Measurements from ENCODE around the gene ZNF772. TPM values are rescaled to one million over a fixed set of nuclear protein-coding genes. Genes with fewer than 3 reads are reported as not detected.

Gene ZNF772
- total RNA-seq, 1 experiment from 2014 or later: 13.5 TPM

GRCh38 chr19:57435062-57435978 is 42.0 kb downstream of the ZNF772 start, which contains the start of gene ZNF749:
TSS of gene ZNF749 (plus strand) at chr19:57435325. CDS start at chr19:57435579, 254 bp downstream.
- peak; percentile 98 for DNase-seq (ENCODE audit: low read depth)

DNA sequence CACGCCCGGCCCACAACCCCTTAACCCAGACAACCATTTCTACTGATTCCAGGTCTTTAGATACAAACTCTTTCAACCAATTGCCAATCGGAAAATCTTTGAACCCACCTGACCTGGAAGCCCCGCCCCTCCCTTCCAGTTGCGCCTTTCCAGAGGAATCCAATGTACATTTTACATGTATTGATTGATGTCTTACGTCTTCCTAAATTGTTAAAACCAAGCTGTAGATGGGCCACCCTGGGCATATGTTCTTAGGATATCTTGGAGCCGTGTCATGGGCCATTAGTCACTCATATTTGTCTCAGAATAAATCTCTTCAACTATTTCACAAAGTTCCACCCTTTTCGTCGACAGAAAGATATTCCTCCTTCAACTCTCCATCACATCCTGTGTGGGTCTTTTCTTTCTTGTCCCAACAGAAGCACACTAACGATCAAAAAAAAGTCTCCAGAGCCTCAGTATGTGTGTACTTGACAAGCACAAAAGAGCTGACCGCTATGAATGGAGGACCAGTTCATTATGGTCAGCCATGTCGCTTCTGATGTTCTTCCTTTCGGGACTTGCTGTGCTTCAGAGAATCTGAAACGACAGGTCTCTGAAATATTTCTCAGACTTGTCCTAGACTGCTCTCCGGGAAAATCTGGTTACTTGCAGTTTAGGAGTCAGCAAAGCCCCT is 42.8 kb downstream of the ZNF772 start:
- no peak for DNase-seq (ENCODE audit: low read depth)

- no peak for DNase-seq (ENCODE audit: low read depth)
These were observed 56.3 kb downstream of the ZNF772 start for GRCh38 chr19:57421037-57421436.

DNA sequence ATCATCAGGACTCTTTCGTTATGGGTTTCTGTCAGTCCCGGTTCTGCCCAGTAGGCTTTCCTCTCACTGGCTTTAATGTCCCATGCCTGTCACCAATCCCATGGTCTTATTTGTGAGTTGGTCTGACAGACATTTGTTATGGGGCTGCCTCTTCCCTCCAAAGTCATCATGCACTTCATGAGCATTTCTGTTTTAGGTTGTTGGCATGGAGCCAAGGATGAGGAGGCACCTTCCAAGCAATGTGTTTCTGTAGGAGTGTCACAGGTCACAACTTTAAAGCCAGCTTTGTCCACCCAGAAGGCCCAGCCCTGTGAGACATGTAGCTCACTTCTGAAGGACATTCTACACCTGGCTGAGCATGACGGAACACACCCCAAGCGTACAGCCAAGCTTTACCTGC is 57.9 kb downstream of the ZNF772 start:
- no peak for DNase-seq (ENCODE audit: low read depth)

Other genes with a start within 250 kb of the ZNF772 start
- gene AURKC, start 246.5 kb downstream of the ZNF772 start, total RNA-seq (2014; rRNA removed; shearing (Covaris generic)): 0.88 and 2.0 TPM in 2 replicates
- 10.0 and 11.9 TPM in 2 replicates for gene ZNF805, start 236.9 kb downstream of the ZNF772 start, total RNA-seq (2014; rRNA removed; shearing (Covaris generic))
- gene ZNF460, start 197.1 kb downstream of the ZNF772 start, total RNA-seq (2014; rRNA removed; shearing (Covaris generic)): 24.6 and 27.5 TPM in 2 replicates
- gene ZNF543, start 157.1 kb downstream of the ZNF772 start, total RNA-seq (2014; rRNA removed; shearing (Covaris generic)): 5.9 and 6.6 TPM in 2 replicates
- 9.9 and 11.7 TPM in 2 replicates for gene ZNF304, start 126.3 kb downstream of the ZNF772 start, total RNA-seq (2014; rRNA removed; shearing (Covaris generic))
- gene TRAPPC2B, start 114.0 kb downstream of the ZNF772 start, total RNA-seq (2014; rRNA removed; shearing (Covaris generic)): 44.2 and 56.7 TPM in 2 replicates
- gene ZNF547, start 114.0 kb downstream of the ZNF772 start, total RNA-seq (2014; rRNA removed; shearing (Covaris generic)): 2.1 and 2.5 TPM in 2 replicates
- 21.7 and 27.1 TPM in 2 replicates for gene ZNF548, start 87.7 kb downstream of the ZNF772 start, total RNA-seq (2014; rRNA removed; shearing (Covaris generic))
- gene ZNF17, start 66.4 kb downstream of the ZNF772 start, total RNA-seq (2014; rRNA removed; shearing (Covaris generic)): 9.9 and 10.5 TPM in 2 replicates
- 9.3 and 12.7 TPM in 2 replicates for gene ZNF749, start 42.2 kb downstream of the ZNF772 start, total RNA-seq (2014; rRNA removed; shearing (Covaris generic))
- gene VN1R1, start 20.4 kb downstream of the ZNF772 start, total RNA-seq (2014; rRNA removed; shearing (Covaris generic)): not detected in 2 replicates
- gene ZNF419, start 10.2 kb upstream of the ZNF772 start, total RNA-seq (2014; rRNA removed; shearing (Covaris generic)): 11.1 and 12.0 TPM in 2 replicates
- gene ZNF773, start 22.4 kb upstream of the ZNF772 start, total RNA-seq (2014; rRNA removed; shearing (Covaris generic)): 9.0 and 23.1 TPM in 2 replicates
- 5.1 and 6.2 TPM in 2 replicates for gene ZNF549, start 49.8 kb upstream of the ZNF772 start, total RNA-seq (2014; rRNA removed; shearing (Covaris generic))
- gene ZNF550, start 82.3 kb upstream of the ZNF772 start, total RNA-seq (2014; rRNA removed; shearing (Covaris generic)): 6.1 and 6.3 TPM in 2 replicates
- 6.1 and 6.3 TPM in 2 replicates for gene ZNF416, start 101.3 kb upstream of the ZNF772 start, total RNA-seq (2014; rRNA removed; shearing (Covaris generic))
- gene ZIK1, start 106.6 kb upstream of the ZNF772 start, total RNA-seq (2014; rRNA removed; shearing (Covaris generic)): 9.9 and 11.6 TPM in 2 replicates
- 12.7 and 17.7 TPM in 2 replicates for gene ZNF530, start 122.3 kb upstream of the ZNF772 start, total RNA-seq (2014; rRNA removed; shearing (Covaris generic))
- 14.2 and 21.3 TPM in 2 replicates for gene ZNF134, start 136.7 kb upstream of the ZNF772 start, total RNA-seq (2014; rRNA removed; shearing (Covaris generic))
- gene ZNF211, start 155.6 kb upstream of the ZNF772 start, total RNA-seq (2014; rRNA removed; shearing (Covaris generic)): 9.7 and 10.1 TPM in 2 replicates
- gene ZSCAN4, start 191.4 kb upstream of the ZNF772 start, total RNA-seq (2014; rRNA removed; shearing (Covaris generic)): not detected in 2 replicates
- gene ZNF551, start 204.4 kb upstream of the ZNF772 start, total RNA-seq (2014; rRNA removed; shearing (Covaris generic)): 8.2 and 12.1 TPM in 2 replicates
- gene ZNF154, start 231.6 kb upstream of the ZNF772 start, total RNA-seq (2014; rRNA removed; shearing (Covaris generic)): not detected in 2 replicates

Measured in RPMI7951 (cell line).